ENCODE results near the gene KDM5C. TPM values are rescaled to one million over a fixed set of nuclear protein-coding genes. Genes with fewer than 3 reads are reported as not detected.

Gene KDM5C
- total and polyA plus RNA-seq, 2 of the 8 experiments (the other 6 are each of a cell fraction or from before 2014, with no cell fraction given): 42.4 to 82.2 TPM

DNA sequence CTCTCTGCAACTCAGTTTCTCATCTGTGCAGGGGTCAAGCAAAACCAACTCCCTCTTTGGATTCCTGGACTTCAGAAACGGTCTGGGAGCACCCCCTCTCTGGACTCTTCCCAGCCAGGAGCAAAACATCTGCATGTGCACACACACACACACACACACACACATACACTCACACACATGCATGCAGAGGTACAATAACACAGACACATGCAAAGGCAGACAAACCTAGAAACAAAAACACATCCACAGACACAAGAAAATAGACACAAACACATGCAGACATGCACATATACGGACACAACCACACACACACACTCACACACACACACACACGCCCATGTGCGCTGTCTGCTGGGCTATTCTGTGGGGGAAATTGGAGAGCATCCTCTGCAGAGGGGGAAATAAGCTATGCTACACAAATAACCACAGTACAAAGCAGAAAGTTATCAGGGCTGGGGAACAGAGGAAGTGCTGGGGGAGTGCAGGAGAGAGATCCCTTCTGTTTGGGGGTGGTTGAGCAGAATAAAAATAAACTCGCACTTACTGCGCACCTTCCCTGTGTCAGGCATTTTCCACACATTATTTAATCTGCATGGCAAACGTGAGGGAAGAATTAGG lies 36.5 kb upstream of the KDM5C start:
- no peaks in the 10 kb centered on the region for H3K27me3 ChIP-seq (replicated peaks in 1 of 4; ENCODE audit: control insufficient read depth in 3 of 4, extremely low read depth in 1 of 4, insufficient read depth in 3 of 4, low read length in 3 of 4)
- no peak overlapping the region for H3K4me3 ChIP-seq (ENCODE audit: extremely low read depth in 1 of 4, insufficient read depth in 2 of 4, low read depth in 3 of 4, low read length in 4 of 4)
- ChIA-PET POLR2A (ENCODE audit: partially characterized antibody) (no interaction called here), CTCF (ENCODE audit: partially characterized antibody) (no interaction called here)
- no peak overlapping the region for H2AK5ac ChIP-seq (ENCODE audit: low read depth, low read length)
- no peak overlapping the region for H2BK15ac ChIP-seq (ENCODE audit: low read length)
- H3K23me2 ChIP-seq (ENCODE audit: low read depth, low read length): no peaks in the 10 kb centered on the region
- H3K9ac ChIP-seq (replicated peaks in 1 of 4; ENCODE audit: extremely low read depth in 1 of 4, low read depth in 3 of 4, low read length in 3 of 4): no peak overlapping the region
- no peak overlapping the region for H2BK20ac ChIP-seq (ENCODE audit: low read length)
- H3K79me2 ChIP-seq (ENCODE audit: control insufficient read depth in 1 of 2, insufficient read depth in 2 of 2, low read length in 2 of 2): no peaks in the 10 kb centered on the region
- no peak overlapping the region for H2AFZ ChIP-seq (ENCODE audit: low read length)
- H4K8ac ChIP-seq (ENCODE audit: extremely low read depth, insufficient read depth, low read length): no peak overlapping the region
- H4K20me1 ChIP-seq (replicated peaks in 1 of 2; ENCODE audit: control insufficient read depth in 1 of 2, insufficient read depth in 2 of 2, low read length in 2 of 2): peaks cover 0 to 1% of the 10 kb centered on the region in 2 experiments
- H3K14ac ChIP-seq (ENCODE audit: insufficient read length): no peak overlapping the region
- H3K23ac ChIP-seq (ENCODE audit: insufficient read length): no peak overlapping the region
- no peaks in the 10 kb centered on the region for H3K9me3 ChIP-seq (ENCODE audit: insufficient read depth in 2 of 2, low read depth in 1 of 2, low read length in 1 of 2)
- H3K79me1 ChIP-seq (ENCODE audit: low read depth, low read length): no peaks in the 10 kb centered on the region; the same call in 1 of the 2 replicates
- no peak for TF ChIP-seq SRF (IDR thresholded peaks at IDR 0.05; ENCODE audit: low read depth, low read length)
- no peak for TF ChIP-seq CBX5 (IDR thresholded peaks at IDR 0.05; ENCODE audit: low read depth, low read length)
- TF ChIP-seq POU5F1 (IDR thresholded peaks at IDR 0.05; ENCODE audit: low read depth, low read length): no peak
- TF ChIP-seq RBBP5 (IDR thresholded peaks at IDR 0.05; ENCODE audit: borderline replicate concordance, low read depth, low read length): no peak
- TF ChIP-seq CTCF (IDR thresholded peaks at IDR 0.05; ENCODE audit: control extremely low read depth in 1 of 3, insufficient read depth in 1 of 3, low read depth in 1 of 3, low read length in 3 of 3): no peak
- no peak for TF ChIP-seq TEAD4 (IDR thresholded peaks at IDR 0.05; ENCODE audit: low read depth, low read length)
- TF ChIP-seq SAP30 (IDR thresholded peaks at IDR 0.05; ENCODE audit: insufficient read depth, insufficient replicate concordance, low read length): no peak
- no peak for TF ChIP-seq BRCA1 (IDR thresholded peaks at IDR 0.05; ENCODE audit: low read depth, low read length)
- no peak overlapping the region for H4K91ac ChIP-seq (replicated peaks; ENCODE audit: insufficient read length, low read length)
- 82% methylated on average over 6 of the region's 7 CpGs; no CpG with 5 or more reads in 1 of the 2 experiments for WGBS, 2 experiments (ENCODE audit: extremely low coverage in 1 of 2, insufficient coverage in 1 of 2, insufficient read length in 1 of 2, insufficient replicate concordance in 2 of 2, low coverage in 1 of 2, low lambda C conversion rate in 2 of 2, missing lambda C conversion rate in 1 of 2)
- DNase-seq (ENCODE audit: low read depth in 1 of 2, low spot score in 2 of 2): no peak
- no peak overlapping the region for H3K18ac ChIP-seq (ENCODE audit: extremely low read depth, low read length)
- no peak overlapping the region for H3K56ac ChIP-seq (replicated peaks; ENCODE audit: insufficient read length, low read depth, low read length)
- H3K4ac ChIP-seq (replicated peaks; ENCODE audit: insufficient read length, low read depth, low read length): no peak overlapping the region
- H3K36me3 ChIP-seq (ENCODE audit: control insufficient read depth in 2 of 4, insufficient read depth in 4 of 4, low read length in 3 of 4): no peaks in the 10 kb centered on the region
- no peak overlapping the region for H2BK12ac ChIP-seq (ENCODE audit: low read depth, low read length)
- peaks cover 0 to 5% (median 4%) of the 10 kb centered on the region in 4 experiments; a peak in 5 of 7 replicates for H3K4me1 ChIP-seq (replicated peaks in 1 of 4; ENCODE audit: control insufficient read depth in 3 of 4, insufficient read depth in 4 of 4, low read length in 3 of 4)
- H2BK5ac ChIP-seq (ENCODE audit: low read depth, low read length): no peak overlapping the region
- H3K27ac ChIP-seq (ENCODE audit: low read depth, low read length): no peak overlapping the region
- H3K4me2 ChIP-seq (ENCODE audit: insufficient read depth in 1 of 2, low read depth in 2 of 2, low read length in 2 of 2): no peak overlapping the region
- no peak for FAIRE-seq
- H4K5ac ChIP-seq (ENCODE audit: insufficient read length, low read depth, low read length): no peak overlapping the region
- H2BK120ac ChIP-seq (replicated peaks; ENCODE audit: low read depth, low read length): no peak overlapping the region

All from H1 (cell line).